ENCODE results near the gene PRKG2.

- no peak for TF ChIP-seq CTCF (IDR thresholded peaks at IDR 0.05)
- TF ChIP-seq REST (IDR thresholded peaks at IDR 0.05), result no peak
- TF ChIP-seq GATA3 (IDR thresholded peaks at IDR 0.05; ENCODE audit: borderline replicate concordance), result no peak
- no peak for TF ChIP-seq EP300 (IDR thresholded peaks at IDR 0.05)
- TF ChIP-seq RCOR1 (IDR thresholded peaks at IDR 0.05; ENCODE audit: low read depth, low read length), result no peak
- TF ChIP-seq MAFK (IDR thresholded peaks at IDR 0.05; ENCODE audit: partially characterized antibody), result no peak
- no peak for TF ChIP-seq POLR2A (IDR thresholded peaks at IDR 0.05; ENCODE audit: low read length)
- TF ChIP-seq HDAC2 (IDR thresholded peaks at IDR 0.05), result no peak
These were observed 66.4 kb downstream of the PRKG2 start for GRCh38 chr4:81148576-81148975.
